Cardiac muscle cell (in vitro differentiated cells and primary cell): ENCODE results near the gene SETD4. TPM values are rescaled to one million over a fixed set of nuclear protein-coding genes. Genes with fewer than 3 reads are reported as not detected.

Source experiments
- DNase-seq, 2 donors: peaks; one replicate each; pipeline versions ENCODE4 v3.0.0 to v3.0.0-alpha.2; 2010 to 2017; ENCODE audit warnings: low read depth in 1 of 2, low spot score in 1 of 2
- H3K27ac ChIP-seq: fragments of 200-600 bp; sonication (generic); 2 replicates; pipeline ENCODE4 v1.5.1; 2016
- H3K27me3 ChIP-seq: fragments of 200-600 bp; sonication (generic); 2 replicates; pipeline ENCODE4 v1.6.0; 2016; ENCODE audit warnings: control low read depth
- H3K36me3 ChIP-seq: fragments of 200-600 bp; sonication (generic); 2 replicates; pipeline ENCODE4 v1.5.1; 2016; ENCODE audit warnings: control low read depth
- H3K4me1 ChIP-seq: fragments of 200-600 bp; sonication (generic); 2 replicates; pipeline ENCODE4 v1.8.1; 2017; ENCODE audit warnings: low read depth, mild to moderate bottlenecking, mixed run types
- H3K4me3 ChIP-seq: fragments of 200-600 bp; sonication (generic); 2 replicates; pipeline ENCODE4 v1.5.1; 2016; ENCODE audit warnings: mild to moderate bottlenecking
- H3K9me3 ChIP-seq: fragments of 200-600 bp; sonication (generic); 2 replicates; pipeline ENCODE4 v1.5.1; 2017; ENCODE audit warnings: low read depth, mild to moderate bottlenecking, control low read depth
- CTCF ChIP-seq: IDR thresholded peaks from 2 replicates; pipeline ENCODE4 v1.5.1; 2012; ENCODE audit warnings: low read depth, mild to moderate bottlenecking, low read length
- polyA plus RNA-seq: library from polyadenylated mRNA; unstranded; fragments of >200 nt; fragmentation: Nextera tagmentation; extraction: Ambion mirVana; gene quantifications from 2 replicates; pipeline ENCODE4 v1.2.1, GENCODE V29; 2016
- total RNA-seq: library from RNA; depleted of rRNA; stranded (reverse); fragments of >200 nt; gene quantifications from 2 replicates; pipeline ENCODE4 v1.2.3, GENCODE V29; 2016

The SETD4 gene
- total and polyA plus RNA-seq, 2 experiments from 2014 or later = 16.2 to 28.5 TPM

GRCh38 chr21:36096398-36097290 lies 36.3 kb upstream of the SETD4 start:
- H3K4me3 ChIP-seq = no peak overlapping the region
- no peak for DNase-seq
- no peak overlapping the region for H3K27ac ChIP-seq

GRCh38 chr21:36093512-36093911 lies 33.2 kb upstream of the SETD4 start:
- H3K27ac ChIP-seq = no peak overlapping the region
- no peak for TF ChIP-seq CTCF
- no peaks in the 10 kb centered on the region for H3K9me3 ChIP-seq
- H3K4me1 ChIP-seq = no peaks in the 10 kb centered on the region
- no peaks in the 10 kb centered on the region for H3K36me3 ChIP-seq
- no peak for DNase-seq
- no peaks in the 10 kb centered on the region for H3K27me3 ChIP-seq
- no peak overlapping the region for H3K4me3 ChIP-seq

More at GRCh38 chr21:36096398-36097290, 36.3 kb upstream of the SETD4 start:
- Histone ChIP-seq H3K9me3 (no peaks in the 10 kb centered on the region), H3K4me1 (no peaks in the 10 kb centered on the region), H3K36me3 (no peaks in the 10 kb centered on the region), H3K27me3 (peaks cover 12% of the 10 kb centered on the region)
- no peak for TF ChIP-seq CTCF

GRCh38 chr21:36092681-36093080 lies 32.4 kb upstream of the SETD4 start:
- TF ChIP-seq CTCF = no peak
- no peak overlapping the region for H3K27ac ChIP-seq
- DNase-seq = no peak
- no peaks in the 10 kb centered on the region for H3K9me3 ChIP-seq
- no peaks in the 10 kb centered on the region for H3K27me3 ChIP-seq
- no peaks in the 10 kb centered on the region for H3K4me1 ChIP-seq
- no peaks in the 10 kb centered on the region for H3K36me3 ChIP-seq
- H3K4me3 ChIP-seq = no peak overlapping the region

GRCh38 chr21:36089946-36090345 lies 29.6 kb upstream of the SETD4 start:
- Histone ChIP-seq H3K9me3 (no peaks in the 10 kb centered on the region), H3K4me3 (no peak overlapping the region), H3K27me3 (no peaks in the 10 kb centered on the region), H3K4me1 (no peaks in the 10 kb centered on the region), H3K36me3 (no peaks in the 10 kb centered on the region), H3K27ac (no peak overlapping the region)
- TF ChIP-seq CTCF = no peak
- no peak for DNase-seq

- no peaks in the 10 kb centered on the region for H3K9me3 ChIP-seq
- peak; percentile 23 for TF ChIP-seq CTCF
- no peak overlapping the region for H3K4me3 ChIP-seq
- H3K27ac ChIP-seq = no peak overlapping the region
- H3K4me1 ChIP-seq = no peaks in the 10 kb centered on the region
- no peaks in the 10 kb centered on the region for H3K27me3 ChIP-seq
- DNase-seq = no peak
- no peaks in the 10 kb centered on the region for H3K36me3 ChIP-seq
These were observed 27.2 kb upstream of the SETD4 start for GRCh38 chr21:36087362-36088138.
